GM18526 (cell line): ENCODE measurements around the gene NFYA.

ENCODE experiments used
- POLR2A ChIP-seq: IDR thresholded peaks from 3 replicates; pipeline ENCODE4 v1.6.1; 2011; ENCODE audit not compliant: insufficient read length; ENCODE audit errors: extremely low read depth

NFYA gene

GRCh38 chr6:41075651-41076626, 3.2 kb downstream of the NFYA start:
- no peak for TF ChIP-seq POLR2A

GRCh38 chr6:41077536-41077935, 4.8 kb downstream of the NFYA start:
- no peak for TF ChIP-seq POLR2A

- no peak for TF ChIP-seq POLR2A
Measured at GRCh38 chr6:41078101-41078500, 5.3 kb downstream of the NFYA start.

- TF ChIP-seq POLR2A = no peak
Measured at GRCh38 chr6:41079080-41079479, 6.3 kb downstream of the NFYA start.

GRCh38 chr6:41080621-41081020, 7.8 kb downstream of the NFYA start:
- no peak for TF ChIP-seq POLR2A

- TF ChIP-seq POLR2A = no peak
Measured at GRCh38 chr6:41083072-41083471, 10.3 kb downstream of the NFYA start.

- TF ChIP-seq POLR2A = no peak
Measured at GRCh38 chr6:41085182-41085581, 12.4 kb downstream of the NFYA start.

- TF ChIP-seq POLR2A = no peak
Measured at GRCh38 chr6:41088451-41088850, 15.7 kb downstream of the NFYA start.

- no peak for TF ChIP-seq POLR2A
Measured at GRCh38 chr6:41090841-41091761, 18.3 kb downstream of the NFYA start.

GRCh38 chr6:41092421-41093140, 19.8 kb downstream of the NFYA start:
- TF ChIP-seq POLR2A = no peak

GRCh38 chr6:41093729-41094128, 21.0 kb downstream of the NFYA start:
- no peak for TF ChIP-seq POLR2A

- no peak for TF ChIP-seq POLR2A
Measured at GRCh38 chr6:41097467-41098090, 24.8 kb downstream of the NFYA start.

GRCh38 chr6:41098366-41098765, 25.6 kb downstream of the NFYA start:
- TF ChIP-seq POLR2A = no peak

GRCh38 chr6:41100871-41101287, 28.1 kb downstream of the NFYA start:
- no peak for TF ChIP-seq POLR2A

- no peak for TF ChIP-seq POLR2A
Measured at GRCh38 chr6:41103847-41104246, 31.1 kb downstream of the NFYA start.

- no peak for TF ChIP-seq POLR2A
Measured at GRCh38 chr6:41111017-41111416, 38.2 kb downstream of the NFYA start.
